ENCODE data around the gene PARD3. TPM values are rescaled to one million over a fixed set of nuclear protein-coding genes. Genes with fewer than 3 reads are reported as not detected.

PARD3 gene
- total RNA-seq, 1 experiment from 2014 or later, result 57.4 TPM

DNA sequence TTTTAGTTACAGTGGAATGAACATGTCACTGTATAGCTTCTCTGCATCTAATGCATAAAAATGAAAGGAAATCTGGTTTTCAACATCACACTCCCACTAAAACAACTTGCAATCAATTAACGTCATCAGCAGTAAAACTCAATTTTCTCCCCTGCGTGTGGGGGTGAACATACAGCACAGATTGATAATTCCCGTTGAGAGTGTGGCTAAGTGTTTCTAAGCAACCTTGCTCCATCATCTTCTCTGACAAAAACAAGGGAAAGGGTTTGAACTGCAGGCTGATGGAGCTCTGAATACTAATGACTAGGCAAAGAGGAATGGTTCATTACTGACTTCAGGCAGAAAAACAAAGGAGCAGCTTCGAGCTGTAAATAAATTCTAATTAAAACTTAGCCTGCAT lies 238.3 kb downstream of the PARD3 start:
- H3K9me2 ChIP-seq (ENCODE audit: insufficient read depth), result no peaks in the 10 kb centered on the region
- BruUV-seq (replicated peaks), result no TSS peak
- ChIA-PET POLR2A (ENCODE audit: unreplicated experiment) (no interaction called here), CTCF (no interaction called here)
- DNase-seq, result no peak
- H3F3A ChIP-seq (ENCODE audit: insufficient read depth, low read depth), result peaks cover 12% of the 10 kb centered on the region; the same call in 1 of the 2 replicates
- no peak overlapping the region for H2AFZ ChIP-seq
- H4K20me1 ChIP-seq (ENCODE audit: insufficient read depth), result no peaks in the 10 kb centered on the region; the same call in 1 of the 2 replicates
- no peaks in the 10 kb centered on the region for H3K27me3 ChIP-seq (ENCODE audit: insufficient read depth, low read depth)
- TF ChIP-seq EZH2 (IDR thresholded peaks at IDR 0.05; ENCODE audit: low read depth) (no peak), CTCF (conservative IDR thresholded peaks at IDR 0.05) (no peak)
- 0 out of 2 replicates have a peak, but pooled peaks cover 15% of the 10 kb centered on the region for H3K79me2 ChIP-seq (ENCODE audit: low read depth)
- H3K4me1 ChIP-seq (replicated peaks; ENCODE audit: insufficient read depth), result peaks cover 8% of the 10 kb centered on the region
- no peak overlapping the region for H3K27ac ChIP-seq
- H3K4me3 ChIP-seq, result no peak overlapping the region
- no peak overlapping the region for H3K4me2 ChIP-seq
- intact Hi-C loops (cut with micrococcal nuclease; ENCODE audit: unreplicated experiment), result no loop called here
- no peaks in the 10 kb centered on the region for H3K9me3 ChIP-seq (ENCODE audit: insufficient read depth, low read depth)
- no peaks in the 10 kb centered on the region for H3K36me3 ChIP-seq (ENCODE audit: low read depth)

GRCh38 chr10:34575882-34576281 lies 239.2 kb downstream of the PARD3 start:
- CTCF ChIA-PET, result no interaction called here

GRCh38 chr10:34574353-34574934 lies 240.7 kb downstream of the PARD3 start:
- CTCF ChIA-PET, result interaction anchor here (0.6 kb wide), 1 partner anchor 12 kb away, joined by 3 read pairs; no protein-coding TSS in a partner anchor
- intact Hi-C loops (cut with micrococcal nuclease; ENCODE audit: unreplicated experiment), result no loop called here

More at GRCh38 chr10:34575882-34576281, 239.2 kb downstream of the PARD3 start:
- Histone ChIP-seq H3K79me2 (ENCODE audit: low read depth) (0 out of 2 replicates have a peak, but pooled peaks cover 12% of the 10 kb centered on the region), H3K4me2 (no peak overlapping the region), H3K9me2 (ENCODE audit: insufficient read depth) (no peaks in the 10 kb centered on the region), H3F3A (ENCODE audit: insufficient read depth, low read depth) (peaks cover 9% of the 10 kb centered on the region; the same call in 1 of the 2 replicates), H3K27me3 (ENCODE audit: insufficient read depth, low read depth) (no peaks in the 10 kb centered on the region), H2AFZ (no peak overlapping the region), H3K4me3 (no peak overlapping the region), H3K4me1 (replicated peaks; ENCODE audit: insufficient read depth) (peaks cover 7% of the 10 kb centered on the region), H3K9me3 (ENCODE audit: insufficient read depth, low read depth) (no peaks in the 10 kb centered on the region), H3K27ac (no peak overlapping the region), H3K36me3 (ENCODE audit: low read depth) (no peaks in the 10 kb centered on the region), H4K20me1 (ENCODE audit: insufficient read depth) (no peaks in the 10 kb centered on the region; the same call in 1 of the 2 replicates)
- DNase-seq, result no peak
- TF ChIP-seq CTCF (conservative IDR thresholded peaks at IDR 0.05), result no peak
- no peak for TF ChIP-seq EZH2 (IDR thresholded peaks at IDR 0.05; ENCODE audit: low read depth)
- BruUV-seq (replicated peaks), result no TSS peak
- POLR2A ChIA-PET (ENCODE audit: unreplicated experiment), result no interaction called here
- intact Hi-C loops (cut with micrococcal nuclease; ENCODE audit: unreplicated experiment), result no loop called here

More at GRCh38 chr10:34574353-34574934, 240.7 kb downstream of the PARD3 start:
- Histone ChIP-seq H3K4me1 (replicated peaks; ENCODE audit: insufficient read depth) (no peaks in the 10 kb centered on the region), H2AFZ (no peak overlapping the region), H3K4me3 (no peak overlapping the region), H3K9me3 (ENCODE audit: insufficient read depth, low read depth) (no peaks in the 10 kb centered on the region), H3K9me2 (ENCODE audit: insufficient read depth) (no peaks in the 10 kb centered on the region), H4K20me1 (ENCODE audit: insufficient read depth) (no peaks in the 10 kb centered on the region; the same call in 1 of the 2 replicates), H3F3A (ENCODE audit: insufficient read depth, low read depth) (0 out of 2 replicates have a peak, but pooled peaks cover 3% of the 10 kb centered on the region), H3K79me2 (ENCODE audit: low read depth) (0 out of 2 replicates have a peak, but pooled peaks cover 4% of the 10 kb centered on the region), H3K36me3 (ENCODE audit: low read depth) (no peaks in the 10 kb centered on the region), H3K27me3 (ENCODE audit: insufficient read depth, low read depth) (no peaks in the 10 kb centered on the region), H3K27ac (no peak overlapping the region), H3K4me2 (no peak overlapping the region)
- no TSS peak for BruUV-seq (replicated peaks)
- TF ChIP-seq EZH2 (IDR thresholded peaks at IDR 0.05; ENCODE audit: low read depth), result no peak
- TF ChIP-seq CTCF (conservative IDR thresholded peaks at IDR 0.05), result no peak
- DNase-seq, result no peak
- POLR2A ChIA-PET (ENCODE audit: unreplicated experiment), result no interaction called here
